Activated CD4-positive, alpha-beta T cell treated with anti-CD3 and anti-CD28 coated beads for 24 hours (primary cell): Measurements from ENCODE around the gene YIPF3.
"Not testable (repeated sequence)": the region's sequence is repeated elsewhere in the genome, so short reads cannot be mapped to it uniquely, and the experiment has no call there.

Experiments used
- DNase-seq, 2 donors: peaks; one replicate each; pipeline ENCODE4 v3.0.0-alpha.2; 2020; ENCODE audit warnings: low read depth in 2 of 2

YIPF3 gene

DNA sequence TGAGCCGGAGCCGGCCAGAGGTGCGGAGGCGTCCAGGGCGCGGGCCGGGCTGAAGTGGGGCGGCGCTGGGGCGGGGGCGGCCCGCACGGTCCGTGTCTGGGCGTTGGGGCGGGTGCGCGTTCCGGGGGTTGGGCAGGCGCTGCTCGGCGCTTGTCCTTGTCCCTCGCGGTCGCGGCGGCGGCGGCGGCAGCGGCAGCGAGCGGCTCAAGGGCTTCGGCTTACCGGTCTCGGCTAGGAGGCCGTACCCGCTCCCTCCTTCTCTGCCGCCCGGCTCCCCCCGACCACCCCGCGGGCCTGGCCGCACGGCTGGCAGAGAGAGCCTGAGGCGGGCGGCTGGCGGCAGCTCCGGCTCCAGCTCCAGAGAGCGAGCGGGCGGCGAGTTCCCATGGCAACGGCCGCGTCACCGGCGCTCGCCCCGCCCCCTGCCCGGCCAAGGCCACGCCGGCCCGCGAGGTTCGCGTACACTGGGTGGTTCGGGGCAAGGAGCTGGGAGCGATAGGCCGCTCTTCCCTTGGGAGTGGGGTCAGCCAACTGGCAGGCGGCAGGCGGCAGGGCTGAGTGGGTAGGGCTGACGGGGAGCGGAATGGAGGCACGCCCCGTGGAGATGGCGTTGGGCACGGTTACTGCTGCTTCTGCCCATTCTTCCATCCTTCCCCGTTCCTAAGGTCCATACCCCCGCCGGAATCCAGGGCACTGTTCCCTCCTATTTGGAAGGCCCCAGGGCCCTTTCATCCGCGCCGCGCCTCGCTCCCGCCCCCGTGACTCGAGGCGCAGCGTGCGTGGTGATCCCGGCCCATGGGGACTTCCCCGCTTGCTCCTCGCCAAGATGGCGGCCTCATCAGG lies 6.5 kb downstream of the YIPF3 start, which contains the start of gene LRRC73:
Gene LRRC73, minus strand, starts transcription at position 363 of the 843 bp plus-strand sequence. CDS start 561 bp downstream, outside the sequence.
- peak; percentile 63 to 70 for DNase-seq

DNA sequence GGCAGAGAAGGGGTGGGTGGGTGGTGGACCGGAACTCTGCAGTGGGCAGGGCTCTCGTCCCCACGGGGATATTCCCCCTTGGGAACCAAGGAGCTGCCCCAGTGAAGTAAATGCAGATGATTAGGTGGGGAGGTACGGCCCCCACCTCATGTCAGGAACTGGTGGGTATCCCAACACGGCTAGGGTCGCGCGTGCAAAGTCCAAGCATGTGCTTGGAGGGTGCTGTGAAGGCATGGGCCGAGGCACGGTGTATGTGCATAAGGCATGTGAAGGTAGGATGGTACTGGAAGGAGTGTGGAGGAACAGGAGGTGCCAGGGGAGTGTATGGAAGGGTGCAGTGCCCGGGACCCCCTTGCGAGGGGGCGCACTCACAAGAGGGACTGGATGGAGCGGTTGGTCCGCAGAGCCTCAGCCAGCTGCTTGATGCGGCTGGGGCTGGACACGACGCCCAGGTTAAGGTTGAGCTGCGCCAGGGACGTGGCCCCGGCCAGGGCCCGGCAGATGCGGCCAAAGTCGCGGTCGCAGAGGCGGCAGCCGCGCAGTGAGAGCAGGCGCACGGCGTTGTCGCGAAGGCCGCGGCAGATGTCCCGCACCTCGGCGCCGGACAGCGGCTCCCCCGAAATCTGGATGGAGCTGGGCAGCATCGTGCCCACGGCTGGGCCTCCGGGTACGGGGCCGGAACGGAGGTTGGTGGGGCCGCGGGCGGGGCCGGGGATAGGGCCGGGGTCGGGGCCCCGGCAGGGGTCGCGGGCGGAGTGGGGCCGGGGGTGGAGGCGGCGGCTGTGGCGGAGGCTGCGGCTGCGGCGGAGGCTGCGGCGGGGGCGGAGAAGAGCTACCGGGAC lies 7.4 kb downstream of the YIPF3 start:
- DNase-seq = no peak

DNA sequence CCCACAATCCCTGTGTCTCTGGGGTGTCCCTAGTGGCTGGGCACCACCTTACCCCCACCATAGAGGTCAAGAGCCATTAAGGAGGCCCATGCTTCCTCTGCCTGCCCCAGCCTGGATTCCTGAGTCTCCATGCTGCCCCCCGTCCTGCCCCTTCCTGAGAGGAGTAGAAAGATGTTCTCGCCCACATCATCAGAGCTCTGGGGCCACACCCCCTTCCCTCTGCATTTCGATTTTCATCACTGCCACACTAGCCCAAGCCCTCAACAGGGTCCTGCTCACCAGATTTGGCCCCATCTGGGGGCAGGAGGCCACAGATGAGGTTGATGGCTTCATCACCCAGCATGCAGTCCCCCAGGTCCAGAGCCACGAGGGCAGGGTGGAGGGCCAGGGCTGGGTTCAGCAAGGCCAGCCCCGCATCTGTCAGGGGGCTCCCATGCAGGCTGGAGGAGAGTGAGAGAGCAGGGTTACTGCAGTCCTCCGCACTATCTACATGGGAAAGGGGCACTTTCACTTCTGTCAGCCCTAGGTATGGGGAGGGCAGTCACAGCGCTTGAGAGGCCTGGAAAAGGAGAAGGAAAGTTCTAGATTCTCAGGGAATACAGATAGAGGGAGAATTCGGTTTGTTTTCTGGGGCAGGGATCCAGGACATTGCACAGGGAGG lies 8.1 kb downstream of the YIPF3 start:
- no peak for DNase-seq

- peak; percentile 72 to 79 for DNase-seq
Observed at GRCh38 chr6:43506667-43507471, 9.9 kb downstream of the YIPF3 start.

DNA sequence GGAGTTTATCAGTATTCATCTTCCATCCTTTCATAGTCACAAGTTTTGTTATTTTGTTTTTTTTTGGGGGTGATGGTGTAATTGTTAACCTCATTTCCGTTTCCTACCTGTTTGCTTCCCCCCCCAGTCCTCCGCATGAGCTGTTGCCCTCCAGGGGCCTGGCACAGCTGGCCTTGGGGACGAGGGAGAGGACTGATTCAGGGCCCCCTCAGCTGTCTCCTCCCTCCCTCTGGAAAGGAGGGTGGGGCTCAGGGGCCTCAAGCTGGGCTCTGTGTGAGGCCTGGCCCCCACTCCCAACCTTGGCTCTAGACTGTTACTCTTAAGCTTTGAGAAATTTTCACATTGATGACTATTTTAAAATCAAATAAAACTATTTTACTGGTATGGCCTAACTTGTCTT lies 10.6 kb downstream of the YIPF3 start:
- no peak for DNase-seq

DNA sequence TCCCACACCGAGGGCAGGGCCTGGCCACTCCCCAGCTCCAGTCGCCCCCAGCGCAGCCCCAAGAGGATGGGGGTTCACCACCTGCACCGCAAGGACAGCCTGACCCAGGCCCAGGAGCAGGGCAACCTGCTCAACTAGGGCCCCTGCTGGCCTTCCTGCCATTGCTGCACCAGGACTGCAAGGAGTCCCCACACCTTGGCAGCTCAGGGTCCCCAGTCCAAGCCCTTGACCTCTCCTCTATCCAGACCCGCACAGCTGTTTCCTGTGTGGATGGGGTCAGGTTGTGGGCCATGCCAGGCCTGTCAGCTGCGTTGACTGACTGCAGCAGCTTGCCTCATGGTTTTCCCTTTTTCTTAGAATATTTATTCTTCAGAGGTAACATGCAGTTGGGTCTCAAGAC lies 11.0 kb downstream of the YIPF3 start:
- DNase-seq = no peak

DNA sequence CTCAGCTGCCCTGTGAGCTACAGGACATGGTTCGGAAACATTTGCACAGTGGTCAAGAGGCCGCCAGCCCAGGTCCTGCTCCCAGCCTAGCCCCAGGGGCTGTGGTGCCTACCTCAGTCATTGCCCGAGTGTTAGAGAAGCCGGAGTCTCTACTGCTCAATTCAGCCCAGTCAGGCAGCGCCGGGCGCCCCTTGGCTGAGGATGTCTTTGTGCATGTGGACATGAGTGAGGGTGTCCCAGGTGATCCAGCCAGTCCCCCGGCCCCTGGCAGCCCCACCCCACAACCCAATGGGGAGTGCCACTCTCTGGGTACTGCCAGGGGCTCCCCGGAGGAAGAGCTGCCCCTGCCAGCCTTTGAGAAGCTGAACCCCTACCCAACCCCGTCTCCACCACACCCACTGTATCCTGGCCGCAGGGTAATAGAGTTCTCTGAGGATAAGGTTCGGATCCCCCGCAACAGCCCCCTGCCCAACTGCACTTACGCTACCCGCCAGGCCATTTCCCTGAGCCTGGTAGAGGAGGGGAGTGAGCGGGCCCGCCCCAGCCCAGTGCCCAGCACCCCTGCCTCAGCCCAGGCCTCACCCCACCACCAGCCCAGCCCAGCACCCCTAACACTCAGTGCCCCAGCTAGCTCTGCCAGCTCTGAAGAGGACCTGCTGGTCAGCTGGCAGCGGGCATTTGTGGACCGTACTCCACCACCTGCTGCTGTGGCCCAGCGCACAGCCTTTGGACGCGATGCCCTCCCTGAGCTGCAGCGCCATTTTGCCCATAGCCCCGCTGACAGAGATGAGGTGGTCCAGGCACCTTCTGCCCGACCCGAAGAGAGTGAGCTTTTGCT lies 11.8 kb downstream of the YIPF3 start:
- no peak for DNase-seq

- no peak for DNase-seq
Observed at GRCh38 chr6:43503443-43503842, 13.3 kb downstream of the YIPF3 start.

- DNase-seq = no peak
Observed at GRCh38 chr6:43502666-43503065, 14.1 kb downstream of the YIPF3 start.

DNA sequence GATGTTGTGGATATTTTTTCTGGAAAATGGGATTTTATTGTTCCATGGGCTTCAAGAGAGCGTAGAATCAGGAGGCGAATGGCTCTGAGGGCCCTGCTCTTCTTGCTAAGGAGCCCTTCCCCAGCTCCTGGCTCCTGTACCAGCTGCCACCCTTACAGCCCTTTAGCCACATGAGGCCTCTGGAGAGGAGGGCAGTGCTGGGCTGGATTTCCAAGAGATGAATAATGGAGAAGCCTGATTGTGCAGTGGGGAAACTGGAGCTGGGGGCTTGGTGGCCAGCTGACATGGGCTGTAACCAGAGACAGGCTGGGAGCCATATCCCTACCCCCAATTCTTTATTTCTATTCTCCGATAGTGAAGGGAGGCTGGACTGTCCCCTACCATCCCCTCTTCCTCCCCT lies 15.8 kb downstream of the YIPF3 start:
- DNase-seq = no peak

DNA sequence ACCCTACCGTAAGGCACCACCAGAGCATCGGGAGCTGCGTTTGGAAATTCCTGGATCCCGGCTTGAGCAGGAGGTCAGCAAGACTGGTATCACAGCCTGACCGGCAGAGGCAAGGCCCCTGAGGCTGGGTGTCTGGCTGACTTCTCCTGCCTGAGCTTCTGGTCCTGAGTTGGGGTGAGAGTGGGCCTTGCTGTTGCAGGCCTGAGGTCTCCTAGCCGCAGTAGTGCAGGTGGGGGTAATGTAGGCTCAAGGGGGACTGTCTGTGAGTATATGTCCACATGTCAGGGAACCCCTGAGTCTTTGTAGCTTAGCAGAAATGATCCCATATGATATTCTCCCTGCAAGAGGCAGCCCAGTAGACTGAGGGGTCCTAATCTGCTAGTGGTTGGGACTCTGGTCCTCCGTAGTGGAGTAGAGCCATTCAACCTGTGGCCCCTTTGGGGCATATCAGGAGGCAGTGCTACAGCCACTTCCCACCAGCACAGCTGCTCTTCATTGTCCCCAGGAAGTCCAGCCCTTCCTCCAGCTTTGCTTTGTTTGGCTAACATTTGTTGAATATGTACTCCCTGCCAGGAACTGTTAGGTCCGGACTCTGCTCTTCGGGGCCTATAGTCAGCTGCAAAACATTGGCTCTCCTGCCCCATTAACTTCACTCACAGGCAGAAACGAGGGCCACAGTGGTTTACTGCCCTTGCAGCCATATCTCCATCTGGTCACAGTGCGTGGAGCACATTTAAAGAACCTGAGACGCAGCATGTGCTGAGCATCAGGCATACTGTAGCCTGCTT lies 17.5 kb downstream of the YIPF3 start:
- no peak for DNase-seq

GRCh38 chr6:43498291-43498690 lies 18.4 kb downstream of the YIPF3 start:
- DNase-seq = not testable (repeated sequence)

GRCh38 chr6:43497689-43498088 lies 19.0 kb downstream of the YIPF3 start:
- no peak for DNase-seq

- DNase-seq = no peak
Observed at GRCh38 chr6:43497129-43497396, 19.7 kb downstream of the YIPF3 start.

GRCh38 chr6:43496370-43497128 lies 20.2 kb downstream of the YIPF3 start:
- DNase-seq = no peak

DNA sequence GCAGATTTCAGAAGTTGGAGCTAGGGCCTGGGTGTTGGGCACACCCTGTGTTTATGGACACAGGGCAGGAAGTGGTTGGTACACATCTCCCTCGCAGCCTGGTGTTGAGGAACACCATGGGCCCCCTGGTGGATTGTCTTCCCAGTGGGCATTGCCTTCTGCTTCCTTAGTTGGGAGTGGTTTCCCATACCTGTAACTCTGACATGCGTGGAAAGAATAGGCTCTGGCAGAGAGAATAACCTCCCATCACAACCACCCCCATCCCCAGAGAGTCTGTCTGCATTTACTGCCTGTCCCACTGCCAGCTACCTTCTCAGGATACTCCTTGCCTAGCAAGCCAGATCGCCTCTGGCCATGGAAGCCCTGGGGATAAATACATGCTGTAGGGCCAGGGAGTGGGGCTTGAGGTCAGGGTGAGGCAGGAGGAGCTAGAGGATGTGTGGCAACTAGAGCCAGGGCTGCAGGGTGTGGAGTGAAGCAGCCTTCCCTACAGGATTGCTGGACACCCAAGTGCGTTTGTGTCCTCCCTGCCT lies 21.3 kb downstream of the YIPF3 start:
- DNase-seq = no peak

DNA sequence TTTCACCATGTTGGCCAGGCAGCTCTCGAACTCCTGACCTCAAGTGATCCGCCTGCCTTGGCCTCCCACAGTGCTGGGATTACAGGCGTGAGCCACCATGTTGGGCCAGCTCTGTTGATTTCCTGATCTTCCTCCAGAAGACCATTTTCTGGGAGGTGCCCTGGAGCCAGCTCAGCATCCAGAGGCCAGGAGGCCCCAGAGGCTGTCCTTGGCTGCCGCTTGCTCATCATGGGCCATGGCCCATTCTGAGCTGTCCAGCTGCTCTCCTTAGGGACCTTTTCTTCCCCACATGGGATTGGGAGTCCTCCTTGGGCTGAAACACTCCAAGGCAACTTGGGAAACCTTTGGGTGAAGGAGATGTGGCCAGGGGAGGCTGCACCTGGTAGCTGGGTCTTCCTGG lies 22.0 kb downstream of the YIPF3 start:
- no peak for DNase-seq

DNA sequence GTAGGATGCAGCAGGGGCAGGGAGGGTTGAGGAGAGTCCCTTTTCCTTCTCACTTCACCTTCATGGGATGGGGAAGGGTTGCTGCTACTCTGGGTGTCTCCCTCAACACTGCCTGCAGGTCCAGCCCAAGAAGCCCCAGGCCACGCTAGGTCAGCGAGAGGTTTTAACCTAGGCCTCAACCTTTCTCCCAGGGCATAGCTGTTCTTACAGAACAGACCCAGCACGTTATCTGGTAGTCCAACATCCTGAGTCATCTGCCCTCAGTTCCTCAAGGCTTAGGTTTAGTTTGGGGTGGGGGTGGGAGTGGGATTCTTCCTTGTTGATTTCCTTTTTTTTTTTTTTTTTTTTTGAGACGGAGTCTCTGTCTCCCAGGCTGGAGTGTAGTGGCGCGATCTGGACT lies 22.4 kb downstream of the YIPF3 start:
- no peak for DNase-seq

GRCh38 chr6:43493833-43494232 lies 22.9 kb downstream of the YIPF3 start:
- no peak for DNase-seq
